HepG2 (cell line): ENCODE results near the gene ATAD3C.
"Not testable (repeated sequence)": the region's sequence is repeated elsewhere in the genome, so short reads cannot be mapped to it uniquely, and the experiment has no call there.

ENCODE experiments used
- CEBPB ChIP-seq: IDR thresholded peaks from 2 replicates; pipeline ENCODE4 v1.6.1; 2011; ENCODE audit warnings: low read depth, low read length, improper control_type of control experiment, borderline replicate concordance
- MED1 ChIP-seq: sonication (generic); formaldehyde crosslinking; IDR thresholded peaks from 2 replicates; pipeline ENCODE4 v1.4.0; 2020; ENCODE audit warnings: missing genetic modification reagents
- NFKB2 ChIP-seq: sonication (generic); formaldehyde crosslinking; IDR thresholded peaks from 2 replicates; pipeline ENCODE4 v1.4.0; 2020; ENCODE audit warnings: missing genetic modification reagents, borderline replicate concordance
- POLR2A ChIP-seq, 2 experiments: IDR thresholded peaks; 2 replicates each; pipeline ENCODE4 v1.6.1; 2011; ENCODE audit warnings: low read depth in 2 of 2, low read length in 2 of 2, mild to moderate bottlenecking in 1 of 2, moderate library complexity in 1 of 2; ENCODE audit not compliant: insufficient read depth in 1 of 2
- POLR2AphosphoS5 ChIP-seq: IDR thresholded peaks from 2 replicates; pipeline ENCODE4 v1.6.1; 2012; ENCODE audit warnings: low read depth, low read length
- RFX5 ChIP-seq: IDR thresholded peaks from 2 replicates; pipeline ENCODE4 v1.6.1; 2011; ENCODE audit warnings: low read depth, low read length, improper control_type of control experiment
- RXRB ChIP-seq: IDR thresholded peaks from 2 replicates; pipeline ENCODE4 v1.6.1; 2016; ENCODE audit warnings: borderline replicate concordance, missing genetic modification reagents, missing compliant biosample characterization
- SMAD3 ChIP-seq: sonication (generic); formaldehyde crosslinking; IDR thresholded peaks from 2 replicates; pipeline ENCODE4 v1.4.0; 2020; ENCODE audit warnings: missing genetic modification reagents
- SRY ChIP-seq: sonication (generic); formaldehyde crosslinking; IDR thresholded peaks from 2 replicates; pipeline ENCODE4 v1.8.0; 2022; ENCODE audit warnings: mild to moderate bottlenecking, missing genetic modification reagents
- TSC22D2 ChIP-seq: sonication (generic); formaldehyde crosslinking; IDR thresholded peaks from 2 replicates; pipeline ENCODE4 v1.5.1; 2020; ENCODE audit warnings: missing genetic modification reagents, mild to moderate bottlenecking, borderline replicate concordance
- ZNF431 ChIP-seq: sonication (generic); formaldehyde crosslinking; IDR thresholded peaks from 2 replicates; pipeline ENCODE4 v1.9.0; 2022; ENCODE audit warnings: missing genetic modification reagents, low read depth, mild to moderate bottlenecking, borderline replicate concordance
- TF ChIP-seq, protein P1 (sequence below): sonication (generic); formaldehyde crosslinking; IDR thresholded peaks from 2 replicates; pipeline ENCODE4 v1.4.0; 2020; ENCODE audit warnings: missing genetic modification reagents
- TF ChIP-seq, protein P2 (sequence below): sonication (generic); formaldehyde crosslinking; IDR thresholded peaks from 2 replicates; pipeline ENCODE4 v1.5.0; 2020; ENCODE audit warnings: mild to moderate bottlenecking, missing genetic modification reagents, moderate library complexity
- TF ChIP-seq, protein P3 (sequence below): sonication (generic); formaldehyde crosslinking; IDR thresholded peaks from 2 replicates; pipeline ENCODE4 v1.4.0; 2020; ENCODE audit warnings: missing genetic modification reagents, borderline replicate concordance

DNA sequence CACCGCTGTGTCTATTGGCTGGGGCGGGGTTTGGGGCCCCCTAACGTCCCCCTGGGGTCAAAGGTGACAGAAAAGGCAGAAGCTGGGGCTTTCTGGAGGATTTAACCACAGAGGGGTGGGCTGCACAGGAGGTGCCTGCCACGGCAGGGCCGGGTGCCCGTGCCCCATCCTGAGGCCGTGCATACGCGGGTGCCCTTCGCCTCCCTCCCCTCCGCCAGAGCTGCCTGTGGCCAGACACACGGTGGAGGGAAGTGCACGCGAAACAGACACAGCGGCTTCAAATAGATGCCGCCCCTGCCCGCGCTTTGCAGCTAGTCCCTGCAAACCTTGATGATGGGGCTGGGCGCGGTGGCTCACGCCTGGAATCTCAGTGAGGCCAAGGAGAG is 60.0 kb downstream of the ATAD3C start:
- TF ChIP-seq SMAD3 (CRISPR knock-in tag); POLR2A (IDR thresholded peaks at IDR 0.05; ENCODE audit: insufficient read depth in 1 of 2, low read depth in 2 of 2, low read length in 2 of 2); MED1 (CRISPR knock-in tag); TSC22D2 (CRISPR knock-in tag); POLR2AphosphoS5; RXRB (CRISPR knock-in tag); SRY; CEBPB; RFX5; NFKB2; ZNF431: not testable (repeated sequence)
- TF ChIP-seq, protein P1, sequence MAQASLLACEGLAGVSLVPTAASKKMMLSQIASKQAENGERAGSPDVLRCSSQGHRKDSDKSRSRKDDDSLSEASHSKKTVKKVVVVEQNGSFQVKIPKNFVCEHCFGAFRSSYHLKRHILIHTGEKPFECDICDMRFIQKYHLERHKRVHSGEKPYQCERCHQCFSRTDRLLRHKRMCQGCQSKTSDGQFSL (CRISPR knock-in tag) = not testable (repeated sequence)
- TF ChIP-seq, protein P2, sequence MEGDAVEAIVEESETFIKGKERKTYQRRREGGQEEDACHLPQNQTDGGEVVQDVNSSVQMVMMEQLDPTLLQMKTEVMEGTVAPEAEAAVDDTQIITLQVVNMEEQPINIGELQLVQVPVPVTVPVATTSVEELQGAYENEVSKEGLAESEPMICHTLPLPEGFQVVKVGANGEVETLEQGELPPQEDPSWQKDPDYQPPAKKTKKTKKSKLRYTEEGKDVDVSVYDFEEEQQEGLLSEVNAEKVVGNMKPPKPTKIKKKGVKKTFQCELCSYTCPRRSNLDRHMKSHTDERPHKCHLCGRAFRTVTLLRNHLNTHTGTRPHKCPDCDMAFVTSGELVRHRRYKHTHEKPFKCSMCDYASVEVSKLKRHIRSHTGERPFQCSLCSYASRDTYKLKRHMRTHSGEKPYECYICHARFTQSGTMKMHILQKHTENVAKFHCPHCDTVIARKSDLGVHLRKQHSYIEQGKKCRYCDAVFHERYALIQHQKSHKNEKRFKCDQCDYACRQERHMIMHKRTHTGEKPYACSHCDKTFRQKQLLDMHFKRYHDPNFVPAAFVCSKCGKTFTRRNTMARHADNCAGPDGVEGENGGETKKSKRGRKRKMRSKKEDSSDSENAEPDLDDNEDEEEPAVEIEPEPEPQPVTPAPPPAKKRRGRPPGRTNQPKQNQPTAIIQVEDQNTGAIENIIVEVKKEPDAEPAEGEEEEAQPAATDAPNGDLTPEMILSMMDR (CRISPR knock-in tag) = not testable (repeated sequence)
- TF ChIP-seq, protein P3, sequence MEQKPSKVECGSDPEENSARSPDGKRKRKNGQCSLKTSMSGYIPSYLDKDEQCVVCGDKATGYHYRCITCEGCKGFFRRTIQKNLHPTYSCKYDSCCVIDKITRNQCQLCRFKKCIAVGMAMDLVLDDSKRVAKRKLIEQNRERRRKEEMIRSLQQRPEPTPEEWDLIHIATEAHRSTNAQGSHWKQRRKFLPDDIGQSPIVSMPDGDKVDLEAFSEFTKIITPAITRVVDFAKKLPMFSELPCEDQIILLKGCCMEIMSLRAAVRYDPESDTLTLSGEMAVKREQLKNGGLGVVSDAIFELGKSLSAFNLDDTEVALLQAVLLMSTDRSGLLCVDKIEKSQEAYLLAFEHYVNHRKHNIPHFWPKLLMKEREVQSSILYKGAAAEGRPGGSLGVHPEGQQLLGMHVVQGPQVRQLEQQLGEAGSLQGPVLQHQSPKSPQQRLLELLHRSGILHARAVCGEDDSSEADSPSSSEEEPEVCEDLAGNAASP (CRISPR knock-in tag) = not testable (repeated sequence)
